A204.1 (cell line): ENCODE data around the gene ANKRD52.
"Not testable (repeated sequence)": the region's sequence is repeated elsewhere in the genome, so short reads cannot be mapped to it uniquely, and the experiment has no call there.

Experiments
- FAIRE-seq: peaks from 2 replicates; lab custom pipeline; 2012; peaks lifted over from hg19 to GRCh38; lab: Jason Lieb, UNC

Gene ANKRD52

GRCh38 chr12:56271031-56271430 lies 12.8 kb upstream of the ANKRD52 start:
- no peak for FAIRE-seq

GRCh38 chr12:56267443-56268071 lies 9.4 kb upstream of the ANKRD52 start:
- FAIRE-seq, result no peak

DNA sequence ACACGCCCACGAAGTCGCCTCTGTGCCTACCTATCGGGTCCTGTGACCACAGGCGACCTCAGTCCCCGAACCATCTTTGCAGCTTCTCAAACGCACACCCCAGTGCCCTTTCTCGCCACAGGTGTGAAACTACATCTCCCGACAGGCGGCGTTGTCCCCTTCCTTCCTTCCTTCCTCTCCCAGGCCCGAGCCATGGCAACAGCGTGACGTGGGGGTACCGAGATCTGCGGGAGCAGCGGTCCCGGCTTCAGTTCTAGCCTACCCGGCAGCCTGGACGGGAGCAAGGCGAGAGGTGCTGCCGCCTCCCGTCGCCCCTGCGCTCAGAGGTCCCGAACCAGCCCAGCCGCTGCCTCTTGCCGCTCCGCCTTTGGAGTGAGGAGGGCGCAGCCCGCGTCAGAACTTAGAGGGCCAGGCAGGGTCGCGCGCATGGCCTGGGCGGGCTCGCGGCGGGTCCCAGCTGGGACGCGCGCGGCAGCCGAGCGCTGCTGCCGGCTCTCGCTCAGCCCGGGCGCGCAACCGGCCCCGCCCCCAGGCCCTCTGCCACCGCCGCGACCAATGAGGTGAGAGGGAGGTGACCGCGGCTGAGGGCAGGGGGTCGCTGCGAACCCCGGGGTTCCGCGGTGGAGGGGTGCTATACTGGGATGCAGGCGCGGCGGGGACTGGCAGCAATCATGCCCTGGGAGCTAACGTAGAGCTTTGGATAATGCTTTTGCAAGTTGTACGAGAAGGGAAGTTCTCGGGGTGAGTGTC lies 8.7 kb upstream of the ANKRD52 start, which contains the start of gene COQ10A:
Gene COQ10A, plus strand, starts transcription at position 250 of the 750 bp plus-strand sequence. Its CDS starts 177 bp downstream, at position 427.
- no peak for FAIRE-seq

- not testable (repeated sequence) for FAIRE-seq
Observed at GRCh38 chr12:56266068-56266692, 8.0 kb upstream of the ANKRD52 start.

GRCh38 chr12:56262955-56263354 lies 4.8 kb upstream of the ANKRD52 start:
- FAIRE-seq, result not testable (repeated sequence)

- no peak for FAIRE-seq
Observed at GRCh38 chr12:56261503-56262232, 3.5 kb upstream of the ANKRD52 start.

- no peak for FAIRE-seq
Observed at GRCh38 chr12:56260921-56261320, 2.7 kb upstream of the ANKRD52 start.

GRCh38 chr12:56260380-56260779 lies 2.2 kb upstream of the ANKRD52 start:
- FAIRE-seq, result no peak

GRCh38 chr12:56258820-56259183 lies 618 bp upstream of the ANKRD52 start:
- no peak for FAIRE-seq

GRCh38 chr12:56257491-56258067 lies 605 bp downstream of the ANKRD52 start:
- FAIRE-seq, result no peak

DNA sequence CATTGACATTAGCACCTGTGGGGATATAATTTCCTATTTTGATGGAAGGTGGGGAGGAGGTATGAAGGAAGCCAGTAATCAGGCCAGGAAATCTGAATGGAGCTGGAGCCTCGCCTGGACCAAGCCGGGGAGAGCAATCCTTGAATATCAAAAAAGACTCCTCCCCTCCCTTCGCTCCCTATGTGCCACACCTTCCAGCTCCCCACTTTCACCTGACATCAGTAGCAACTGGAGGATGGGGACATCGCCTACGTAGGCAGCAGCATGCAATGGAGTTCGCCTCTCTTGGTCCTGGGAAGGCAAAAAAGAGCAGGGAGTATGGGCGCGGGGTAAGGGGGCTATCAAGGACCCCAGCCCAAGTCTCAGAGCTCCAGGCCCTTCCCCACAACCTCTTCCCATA lies 1.1 kb downstream of the ANKRD52 start:
- no peak for FAIRE-seq

- FAIRE-seq, result no peak
Observed at GRCh38 chr12:56256326-56256960, 1.7 kb downstream of the ANKRD52 start.

GRCh38 chr12:56255671-56256070 lies 2.5 kb downstream of the ANKRD52 start:
- no peak for FAIRE-seq

GRCh38 chr12:56253091-56253490 lies 5.1 kb downstream of the ANKRD52 start:
- FAIRE-seq, result no peak

DNA sequence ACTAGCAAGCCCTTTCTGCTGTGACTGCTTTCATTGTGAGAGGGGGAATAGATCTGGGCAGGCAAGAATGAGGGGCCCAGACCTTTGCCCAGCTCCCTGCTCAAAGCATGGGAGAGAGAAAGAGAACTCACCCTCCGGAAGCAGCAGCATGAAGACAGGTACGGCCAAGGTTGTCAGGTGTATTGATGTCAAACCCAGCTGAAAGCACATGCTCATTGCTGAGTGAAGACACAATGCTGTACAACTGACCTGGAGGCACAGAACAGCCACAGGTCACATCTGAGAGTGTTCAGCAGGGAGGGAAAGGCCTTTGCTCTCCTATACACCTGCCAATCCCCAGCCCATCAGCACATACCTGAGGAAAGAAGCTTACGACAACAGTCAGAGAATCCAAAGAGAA lies 5.5 kb downstream of the ANKRD52 start:
- FAIRE-seq, result no peak

DNA sequence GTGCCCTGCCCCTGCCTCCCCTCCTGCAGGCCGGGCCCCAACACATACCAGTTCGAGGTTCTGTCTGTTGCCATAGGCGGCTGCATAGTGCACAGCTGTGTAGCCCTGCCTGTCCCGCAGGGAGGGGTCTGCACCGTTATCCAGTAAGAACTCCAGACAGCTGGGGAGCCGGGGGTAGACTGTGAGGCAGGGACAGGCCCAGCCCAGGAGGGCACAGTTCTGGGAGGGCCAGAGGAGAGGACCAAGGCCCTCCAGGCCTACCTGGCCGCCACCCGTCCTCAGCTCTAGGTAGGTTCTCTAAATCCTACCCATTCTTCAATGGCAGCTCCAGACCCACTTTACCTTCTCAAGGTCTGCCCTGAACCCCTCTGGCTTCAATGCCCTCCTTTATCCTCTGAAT lies 9.5 kb downstream of the ANKRD52 start:
- FAIRE-seq, result no peak

GRCh38 chr12:56247923-56248322 lies 10.3 kb downstream of the ANKRD52 start:
- no peak for FAIRE-seq

DNA sequence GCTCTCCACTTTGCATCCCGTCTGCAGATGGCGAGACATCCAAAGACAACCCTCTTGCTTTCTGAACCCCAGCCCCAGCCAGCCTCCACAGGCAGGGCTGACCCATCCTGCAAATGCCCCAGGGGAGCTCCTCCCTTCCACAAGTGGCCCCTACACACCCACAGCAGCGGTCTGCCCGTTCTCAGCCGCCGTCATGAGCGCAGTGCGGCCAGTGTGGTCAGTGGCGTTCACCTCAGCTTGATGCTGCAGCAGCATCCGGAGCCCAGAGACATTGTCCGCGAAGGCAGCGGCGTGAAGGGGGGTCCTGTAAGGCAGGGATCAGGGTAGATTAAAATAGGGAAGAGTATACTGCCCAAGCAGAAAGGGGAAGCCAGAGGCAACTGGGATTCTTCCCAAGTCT lies 13.7 kb downstream of the ANKRD52 start:
- FAIRE-seq, result no peak

DNA sequence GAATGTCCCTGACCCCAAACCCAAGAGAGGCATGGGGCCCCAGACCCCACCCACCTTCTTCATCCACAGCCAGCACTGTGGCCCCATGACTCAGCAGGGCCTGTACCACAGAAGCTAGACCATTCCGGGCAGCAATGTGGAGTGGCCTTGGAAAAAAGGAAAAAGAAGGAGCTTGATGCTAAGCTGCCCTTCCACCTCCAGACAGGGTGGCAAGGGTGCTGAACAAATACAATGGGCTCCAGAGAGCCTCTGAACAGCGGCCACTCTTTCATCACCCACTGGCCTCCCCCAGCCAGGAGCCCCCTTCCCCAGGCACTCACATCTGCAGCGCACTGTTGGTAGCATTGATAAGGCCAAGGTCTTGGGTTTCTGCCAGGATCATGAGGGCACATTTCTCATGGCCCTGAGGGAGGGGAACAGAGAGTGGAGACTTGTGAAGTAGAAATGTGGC lies 14.4 kb downstream of the ANKRD52 start:
- FAIRE-seq, result no peak

DNA sequence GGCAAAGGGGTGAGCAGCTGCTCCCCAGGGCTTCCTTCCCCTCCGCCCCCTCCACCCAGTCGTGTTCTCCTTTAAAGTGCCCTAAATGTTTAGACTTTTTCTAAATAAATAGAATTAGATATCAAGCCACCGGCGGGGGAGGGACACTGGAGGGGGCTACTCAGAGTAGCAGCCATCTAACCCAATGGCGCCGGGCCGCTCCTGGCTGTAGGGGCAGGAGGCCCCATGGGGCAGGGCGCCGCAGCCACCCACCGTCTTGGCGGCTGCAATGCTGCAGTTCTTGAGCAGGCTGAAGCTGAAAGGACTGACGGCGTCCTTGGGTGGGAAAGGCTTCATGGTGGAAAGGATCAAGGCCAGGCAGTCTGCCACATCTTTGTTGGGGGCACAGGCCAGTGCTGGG lies 15.2 kb downstream of the ANKRD52 start:
- FAIRE-seq, result no peak

- FAIRE-seq, result no peak
Observed at GRCh38 chr12:56241424-56242303, 16.5 kb downstream of the ANKRD52 start.
